Measurements from ENCODE around the gene KCNAB1.

DNA sequence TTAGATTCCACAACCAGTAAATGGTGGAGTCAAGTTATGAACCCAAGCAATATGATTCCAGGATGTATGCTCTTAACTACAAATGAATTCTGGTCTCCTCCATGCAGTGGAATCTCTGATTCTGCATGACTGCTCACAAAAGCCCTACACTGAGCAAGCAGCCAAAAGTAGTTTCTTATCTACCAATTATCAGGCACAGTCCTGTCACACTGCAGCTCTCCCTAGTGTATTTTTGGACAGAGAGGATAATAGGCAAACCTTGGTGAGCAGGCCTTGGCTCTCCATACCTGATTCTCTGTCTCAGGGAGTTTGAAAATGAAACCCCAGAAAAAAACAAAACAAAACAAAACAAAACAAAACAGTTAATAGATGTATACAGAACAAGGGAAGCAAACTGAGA lies 438.0 kb downstream of the KCNAB1 start:
- TF ChIP-seq, protein P1, sequence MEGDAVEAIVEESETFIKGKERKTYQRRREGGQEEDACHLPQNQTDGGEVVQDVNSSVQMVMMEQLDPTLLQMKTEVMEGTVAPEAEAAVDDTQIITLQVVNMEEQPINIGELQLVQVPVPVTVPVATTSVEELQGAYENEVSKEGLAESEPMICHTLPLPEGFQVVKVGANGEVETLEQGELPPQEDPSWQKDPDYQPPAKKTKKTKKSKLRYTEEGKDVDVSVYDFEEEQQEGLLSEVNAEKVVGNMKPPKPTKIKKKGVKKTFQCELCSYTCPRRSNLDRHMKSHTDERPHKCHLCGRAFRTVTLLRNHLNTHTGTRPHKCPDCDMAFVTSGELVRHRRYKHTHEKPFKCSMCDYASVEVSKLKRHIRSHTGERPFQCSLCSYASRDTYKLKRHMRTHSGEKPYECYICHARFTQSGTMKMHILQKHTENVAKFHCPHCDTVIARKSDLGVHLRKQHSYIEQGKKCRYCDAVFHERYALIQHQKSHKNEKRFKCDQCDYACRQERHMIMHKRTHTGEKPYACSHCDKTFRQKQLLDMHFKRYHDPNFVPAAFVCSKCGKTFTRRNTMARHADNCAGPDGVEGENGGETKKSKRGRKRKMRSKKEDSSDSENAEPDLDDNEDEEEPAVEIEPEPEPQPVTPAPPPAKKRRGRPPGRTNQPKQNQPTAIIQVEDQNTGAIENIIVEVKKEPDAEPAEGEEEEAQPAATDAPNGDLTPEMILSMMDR (IDR thresholded peaks at IDR 0.05), result no peak
- TF ChIP-seq POLR2A (IDR thresholded peaks at IDR 0.05), result no peak

Measured in suprapubic skin (tissue), 3 donors.